Measurements from ENCODE around the gene REC8. TPM values are rescaled to one million over a fixed set of nuclear protein-coding genes. Genes with fewer than 3 reads are reported as not detected.

Gene REC8
- total and polyA plus RNA-seq, 10 of the 15 experiments (the other 5 are each of a cell fraction or from before 2014, with no cell fraction given), result 4.2 to 76.9 (median 29.1) TPM

- TF ChIP-seq RELB (IDR thresholded peaks at IDR 0.05; ENCODE audit: low read depth) (peak; percentile 71), TBL1XR1 (IDR thresholded peaks at IDR 0.05; ENCODE audit: low read depth, low read length) (peak; percentile 17; the same call in 1 of the 2 replicates), EGR1 (IDR thresholded peaks at IDR 0.05; ENCODE audit: borderline replicate concordance in 1 of 2, low read depth in 2 of 2, low read length in 2 of 2) (peak; percentile 12 to 37; a peak in 2 of 3 replicates), BCL3 (IDR thresholded peaks at IDR 0.05; ENCODE audit: borderline replicate concordance, insufficient read depth, low read depth, low read length, poor library complexity, severe bottlenecking) (peak; percentile 66), POU2F2 (IDR thresholded peaks at IDR 0.05; ENCODE audit: borderline replicate concordance, low read depth, low read length) (peak; percentile 48; the same call in 1 of the 3 replicates), RELA (IDR thresholded peaks at IDR 0.05; ENCODE audit: borderline replicate concordance, partially characterized antibody) (peak; percentile 77), MEF2A (IDR thresholded peaks at IDR 0.05; ENCODE audit: insufficient read depth, low read depth, low read length) (0 out of 2 replicates have a peak, but pooled peaks have one; percentile 3), PBX3 (IDR thresholded peaks at IDR 0.05; ENCODE audit: insufficient replicate concordance, low read depth, low read length) (peak; percentile 37), ETV6 (conservative IDR thresholded peaks at IDR 0.05 in 1 of 2, IDR thresholded peaks at IDR 0.05 in 1 of 2; ENCODE audit: borderline replicate concordance in 1 of 2, low read depth in 1 of 2) (no peak), RB1 (IDR thresholded peaks at IDR 0.05; ENCODE audit: borderline replicate concordance) (peak; percentile 98; the same call in 1 of the 2 replicates), SMC3 (IDR thresholded peaks at IDR 0.05; ENCODE audit: borderline replicate concordance, low read length) (peak; percentile 2; the same call in 1 of the 2 replicates), PAX8 (IDR thresholded peaks at IDR 0.05) (no peak), BACH1 (IDR thresholded peaks at IDR 0.05; ENCODE audit: borderline replicate concordance) (peak; percentile 56; the same call in 1 of the 2 replicates), ZNF217 (IDR thresholded peaks at IDR 0.05) (no peak), SMAD1 (IDR thresholded peaks at IDR 0.05; ENCODE audit: low read depth, partially characterized antibody) (no peak), RFX5 (IDR thresholded peaks at IDR 0.05; ENCODE audit: low read depth, low read length) (0 out of 2 replicates have a peak, but pooled peaks have one; percentile 15), ZNF687 (IDR thresholded peaks at IDR 0.05) (peak; percentile 35; the same call in 1 of the 2 replicates), ZZZ3 (IDR thresholded peaks at IDR 0.05; ENCODE audit: control insufficient read depth, insufficient read length, low read depth) (no peak), GABPA (IDR thresholded peaks at IDR 0.05; ENCODE audit: low read depth) (peak; percentile 88)
Observed at GRCh38 chr14:24195186-24196070, 23.5 kb downstream of the REC8 start, which contains the start of gene TM9SF1 (continued).
